GM21825 (cell line): ENCODE measurements around the gene DLL3.

Experiments used
- ATAC-seq: cut with Tn5 transposase; IDR thresholded peaks from one replicate; pipeline ENCODE4 v1.9.1; 2021; ENCODE audit warnings: mild to moderate bottlenecking, moderate library complexity; ENCODE audit not compliant: unreplicated experiment

DLL3 gene

GRCh38 chr19:39481229-39481545 is 17.6 kb upstream of the DLL3 start:
- ATAC-seq = no peak

GRCh38 chr19:39481676-39482075 is 17.1 kb upstream of the DLL3 start:
- no peak for ATAC-seq

DNA sequence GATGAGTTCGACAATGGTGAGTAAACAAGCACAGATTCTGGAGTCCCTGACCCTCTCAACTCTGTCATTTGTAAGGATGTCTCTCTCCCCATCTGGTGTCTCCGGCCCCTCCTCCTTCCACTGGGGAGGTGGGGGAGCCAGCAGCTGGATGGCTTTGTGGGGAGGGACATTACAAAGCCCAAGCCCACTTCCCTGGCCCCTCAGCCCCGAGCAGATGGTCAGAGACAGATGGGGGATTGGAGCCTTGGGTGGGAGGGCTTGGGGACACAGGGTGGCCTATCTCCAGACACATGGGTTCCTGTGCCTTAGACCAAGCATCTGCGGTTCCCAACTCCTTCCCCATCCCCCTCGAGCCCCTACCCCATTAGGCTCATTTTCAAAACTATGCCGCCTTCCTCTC is 15.6 kb upstream of the DLL3 start:
- ATAC-seq = no peak

DNA sequence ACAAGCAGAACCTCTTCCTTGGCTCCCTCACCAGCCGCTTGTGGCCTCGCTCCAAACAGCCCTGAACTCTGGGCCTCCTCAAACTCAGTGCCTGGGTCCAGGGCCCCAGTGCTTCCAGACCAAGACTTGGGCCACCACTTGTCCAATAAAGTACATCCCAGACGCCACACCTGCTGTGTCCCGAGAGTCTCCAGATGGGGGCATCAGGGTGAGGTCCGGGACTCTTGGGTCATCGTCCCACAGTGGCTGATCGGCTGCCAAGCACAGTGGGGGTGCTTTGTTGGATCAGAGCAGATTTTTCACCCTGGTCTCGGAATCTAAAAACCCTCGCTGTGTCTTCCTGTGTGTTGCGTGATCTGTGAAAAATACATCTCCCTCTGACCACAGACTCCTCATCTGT is 9.0 kb upstream of the DLL3 start:
- no peak for ATAC-seq

DNA sequence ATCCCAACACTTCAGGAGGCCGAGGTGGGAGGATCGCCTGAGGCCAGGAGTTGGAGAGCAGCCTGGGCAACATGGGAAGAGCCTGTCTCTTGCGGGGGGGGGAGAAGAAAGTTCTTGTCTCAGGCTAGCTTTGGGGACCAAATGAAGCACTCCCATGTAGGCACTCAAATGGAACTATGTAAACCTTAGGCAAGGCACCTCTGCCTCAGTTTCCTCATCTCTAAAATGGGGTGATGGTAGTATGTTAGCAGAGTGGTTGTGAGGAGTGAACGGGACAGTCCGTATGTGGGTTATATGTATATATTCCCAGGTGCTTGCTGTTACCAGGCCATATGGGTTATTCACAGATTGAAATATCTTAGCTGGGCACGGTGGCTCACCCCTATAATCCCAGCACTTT is 6.5 kb upstream of the DLL3 start:
- ATAC-seq = no peak

- ATAC-seq = no peak
Observed at GRCh38 chr19:39492788-39493187, 6.0 kb upstream of the DLL3 start.

DNA sequence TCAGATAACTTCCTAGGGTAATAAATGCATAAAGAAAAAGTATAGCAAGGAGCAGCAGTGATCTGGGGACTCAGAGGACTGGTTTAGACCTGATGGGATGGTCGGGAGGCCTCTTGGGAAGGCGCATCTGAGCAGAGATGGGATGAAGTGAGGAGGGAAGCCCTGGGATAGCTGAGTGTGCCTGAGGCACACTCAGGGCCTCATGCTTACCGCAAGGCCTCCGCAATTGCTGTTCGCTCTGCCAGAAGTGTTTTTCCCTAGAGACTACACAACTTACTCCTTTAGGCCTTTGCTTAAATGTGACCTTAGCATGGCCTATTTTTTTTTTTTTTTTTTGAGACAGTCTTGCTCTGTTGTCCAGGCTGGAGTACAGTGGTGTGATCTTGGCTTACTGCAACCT is 4.1 kb upstream of the DLL3 start:
- ATAC-seq = no peak

- no peak for ATAC-seq
Observed at GRCh38 chr19:39496063-39496462, 2.7 kb upstream of the DLL3 start.

DNA sequence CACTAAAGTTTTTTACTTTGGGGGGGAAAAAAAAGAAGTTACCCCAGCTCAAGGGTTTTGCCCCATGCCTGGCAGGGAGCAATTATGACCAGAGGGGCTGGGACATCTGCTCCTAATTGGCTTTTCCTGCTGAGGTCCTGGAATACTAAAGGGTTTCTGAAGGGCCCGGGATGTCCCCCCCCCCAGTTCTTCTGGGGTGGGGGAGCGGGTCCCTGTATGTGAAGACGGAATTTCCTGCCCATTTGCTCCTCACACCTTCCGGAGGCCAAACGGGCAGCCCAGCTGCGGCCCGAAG is 1.1 kb upstream of the DLL3 start:
- no peak for ATAC-seq

DNA sequence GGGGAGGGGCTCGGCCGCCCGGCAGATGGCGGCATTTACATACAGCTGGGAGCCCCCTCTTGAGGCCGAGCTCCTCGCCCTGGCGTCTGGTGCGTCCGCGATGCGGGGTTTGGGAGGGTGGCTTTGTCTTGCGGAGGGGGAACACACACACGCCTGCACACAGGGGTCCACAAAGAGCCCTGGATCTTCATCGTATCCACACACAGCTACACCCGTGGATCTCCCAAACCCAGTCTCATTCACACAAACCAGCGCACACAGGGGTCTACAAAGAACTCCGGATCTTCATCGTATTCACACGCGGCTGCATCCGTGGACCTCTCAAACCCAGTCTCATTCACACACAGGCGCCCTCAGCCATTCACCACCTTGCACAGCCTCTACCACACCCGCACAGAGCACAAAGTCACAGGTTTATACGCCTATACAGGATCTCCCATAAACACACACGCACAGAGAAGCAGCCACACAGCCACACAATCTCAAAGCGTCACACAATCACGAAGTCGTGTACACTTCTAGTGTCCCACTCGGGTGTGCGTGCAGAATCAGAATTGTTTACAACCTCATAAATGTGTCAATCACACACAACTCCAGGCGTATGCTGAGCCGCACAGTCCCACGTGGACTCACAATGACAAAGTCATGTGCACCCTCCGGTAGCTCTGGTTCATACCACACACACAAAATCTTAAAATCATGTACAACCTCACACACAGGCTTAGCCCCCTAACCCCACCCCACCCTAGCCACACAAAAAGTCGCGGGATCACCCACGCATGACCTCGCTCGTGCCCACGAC is 550 bp upstream of the DLL3 start:
- no peak for ATAC-seq

DNA sequence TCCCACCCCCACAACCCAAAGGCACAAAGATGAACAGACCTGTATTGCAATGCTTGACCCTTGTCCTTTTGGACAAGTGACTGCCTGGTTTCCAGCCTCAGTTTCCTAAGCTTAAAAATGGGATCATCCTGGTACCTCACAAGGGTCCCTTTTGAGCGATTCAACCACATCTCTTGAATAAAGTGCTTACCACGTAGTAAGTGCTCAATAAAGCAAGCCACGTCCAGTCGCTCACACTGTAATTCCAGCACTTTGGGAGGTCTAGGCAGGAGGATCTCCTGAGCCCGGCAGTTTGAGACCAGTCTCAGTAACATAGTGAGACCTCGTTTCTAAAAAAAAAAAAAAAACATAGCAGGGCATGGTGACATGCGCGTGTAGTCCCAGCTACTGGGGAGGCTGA is 1.2 kb downstream of the DLL3 start:
- ATAC-seq = no peak

DNA sequence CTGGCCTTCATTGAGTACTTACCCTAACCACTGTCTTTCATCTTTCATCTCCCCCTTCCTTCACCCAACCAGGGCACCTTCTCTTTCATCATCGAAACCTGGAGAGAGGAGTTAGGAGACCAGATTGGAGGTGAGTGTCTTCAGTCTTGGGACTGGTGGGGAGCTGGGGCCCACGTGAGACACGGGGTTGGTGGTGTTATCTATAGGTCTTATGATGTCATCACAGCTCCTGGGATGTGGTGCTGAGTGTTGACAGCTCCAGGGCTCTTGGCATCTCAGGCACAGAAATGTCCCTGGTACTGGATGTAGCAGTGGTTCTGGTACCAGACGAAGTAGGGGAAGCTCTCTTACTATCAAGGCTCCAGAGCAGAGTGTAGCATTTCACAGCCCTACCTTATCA is 1.8 kb downstream of the DLL3 start:
- ATAC-seq = no peak

- no peak for ATAC-seq
Observed at GRCh38 chr19:39501340-39501739, 2.6 kb downstream of the DLL3 start.

GRCh38 chr19:39502640-39503417 is 4.1 kb downstream of the DLL3 start:
- ATAC-seq = no peak

GRCh38 chr19:39506598-39506943 is 7.8 kb downstream of the DLL3 start:
- no peak for ATAC-seq

DNA sequence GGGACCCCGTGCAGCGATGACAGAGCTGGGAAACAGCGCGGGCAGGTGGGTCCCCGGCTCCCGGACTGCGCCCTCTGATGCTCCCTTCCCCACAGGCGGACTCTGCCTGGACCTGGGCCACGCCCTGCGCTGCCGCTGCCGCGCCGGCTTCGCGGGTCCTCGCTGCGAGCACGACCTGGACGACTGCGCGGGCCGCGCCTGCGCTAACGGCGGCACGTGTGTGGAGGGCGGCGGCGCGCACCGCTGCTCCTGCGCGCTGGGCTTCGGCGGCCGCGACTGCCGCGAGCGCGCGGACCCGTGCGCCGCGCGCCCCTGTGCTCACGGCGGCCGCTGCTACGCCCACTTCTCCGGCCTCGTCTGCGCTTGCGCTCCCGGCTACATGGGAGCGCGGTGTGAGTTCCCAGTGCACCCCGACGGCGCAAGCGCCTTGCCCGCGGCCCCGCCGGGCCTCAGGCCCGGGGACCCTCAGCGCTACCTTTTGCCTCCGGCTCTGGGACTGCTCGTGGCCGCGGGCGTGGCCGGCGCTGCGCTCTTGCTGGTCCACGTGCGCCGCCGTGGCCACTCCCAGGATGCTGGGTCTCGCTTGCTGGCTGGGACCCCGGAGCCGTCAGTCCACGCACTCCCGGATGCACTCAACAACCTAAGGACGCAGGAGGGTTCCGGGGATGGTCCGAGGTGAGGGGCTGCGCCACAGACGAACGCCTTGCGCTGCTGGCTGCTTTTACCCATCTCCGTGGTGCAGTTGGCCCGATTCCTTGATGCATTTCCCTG is 8.4 kb downstream of the DLL3 start:
- no peak for ATAC-seq

- ATAC-seq = no peak
Observed at GRCh38 chr19:39507715-39508364, 9.1 kb downstream of the DLL3 start.

- ATAC-seq = no peak
Observed at GRCh38 chr19:39508629-39509028, 9.9 kb downstream of the DLL3 start.

GRCh38 chr19:39509233-39509632 is 10.5 kb downstream of the DLL3 start:
- no peak for ATAC-seq

DNA sequence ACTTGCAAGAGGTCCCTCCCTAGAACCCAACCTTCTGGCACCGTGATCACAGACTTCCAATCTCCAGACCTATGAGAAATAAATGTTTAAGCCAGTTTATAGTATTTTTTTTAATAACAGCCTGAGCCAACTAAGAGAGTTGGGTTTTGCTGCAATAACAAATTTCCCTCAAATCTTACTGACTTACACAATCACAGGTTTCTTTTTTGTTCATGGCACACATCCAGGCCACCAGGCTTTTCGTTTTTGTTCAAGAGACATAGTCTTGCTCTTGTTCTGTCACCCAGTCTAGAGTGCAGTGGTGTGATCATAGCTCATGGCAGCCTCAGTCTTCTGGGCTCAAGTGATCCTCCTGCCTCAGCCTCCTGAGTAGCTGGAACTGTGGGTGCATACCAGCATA is 14.2 kb downstream of the DLL3 start:
- no peak for ATAC-seq

DNA sequence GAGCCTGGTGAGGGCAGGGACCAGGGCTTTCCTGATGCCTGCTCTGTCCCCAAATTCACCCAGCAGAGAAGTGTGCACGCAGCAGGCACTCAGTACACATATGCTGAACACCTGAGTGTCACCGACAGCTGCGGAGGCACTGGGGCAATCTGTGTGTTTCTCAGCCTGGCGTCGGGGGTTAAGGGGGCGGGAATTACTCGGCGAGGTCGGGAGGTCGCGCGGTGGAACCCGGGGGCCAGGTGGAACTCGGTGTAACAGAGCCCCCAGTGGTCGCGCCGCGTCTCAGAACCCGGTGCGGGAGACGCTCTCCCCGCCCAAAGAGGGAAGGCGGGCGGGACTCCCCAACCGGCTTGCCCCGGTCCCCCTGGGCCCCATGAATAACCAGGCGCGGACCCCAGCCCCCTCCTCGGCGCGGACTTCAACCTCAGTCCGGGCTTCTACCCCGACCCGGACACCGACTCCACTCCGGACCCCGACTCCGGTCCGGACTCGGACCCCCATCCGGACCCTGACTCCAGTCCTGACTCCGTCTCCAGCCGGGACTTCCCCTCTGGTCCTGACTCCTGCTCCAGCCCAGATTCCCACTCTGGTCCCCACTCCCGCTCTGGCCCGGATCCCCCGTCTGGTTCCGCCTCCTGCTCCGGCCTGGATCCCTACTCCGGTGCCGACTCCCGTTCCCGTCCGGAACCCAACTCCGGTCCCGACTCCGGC is 16.2 kb downstream of the DLL3 start, which contains the start of gene SELENOV:
SELENOV (plus strand) TSS at position 300 of the 711 bp plus-strand sequence; CDS start at position 374, 74 bp downstream.
- ATAC-seq = no peak
